ENCODE results near the gene CETN3. TPM values are rescaled to one million over a fixed set of nuclear protein-coding genes. Genes with fewer than 3 reads are reported as not detected.

CETN3 gene
- total and polyA plus RNA-seq, 9 of the 15 experiments (the other 6 are each of a cell fraction or from before 2014, with no cell fraction given) = 43.3 to 113 (median 82.4) TPM

DNA sequence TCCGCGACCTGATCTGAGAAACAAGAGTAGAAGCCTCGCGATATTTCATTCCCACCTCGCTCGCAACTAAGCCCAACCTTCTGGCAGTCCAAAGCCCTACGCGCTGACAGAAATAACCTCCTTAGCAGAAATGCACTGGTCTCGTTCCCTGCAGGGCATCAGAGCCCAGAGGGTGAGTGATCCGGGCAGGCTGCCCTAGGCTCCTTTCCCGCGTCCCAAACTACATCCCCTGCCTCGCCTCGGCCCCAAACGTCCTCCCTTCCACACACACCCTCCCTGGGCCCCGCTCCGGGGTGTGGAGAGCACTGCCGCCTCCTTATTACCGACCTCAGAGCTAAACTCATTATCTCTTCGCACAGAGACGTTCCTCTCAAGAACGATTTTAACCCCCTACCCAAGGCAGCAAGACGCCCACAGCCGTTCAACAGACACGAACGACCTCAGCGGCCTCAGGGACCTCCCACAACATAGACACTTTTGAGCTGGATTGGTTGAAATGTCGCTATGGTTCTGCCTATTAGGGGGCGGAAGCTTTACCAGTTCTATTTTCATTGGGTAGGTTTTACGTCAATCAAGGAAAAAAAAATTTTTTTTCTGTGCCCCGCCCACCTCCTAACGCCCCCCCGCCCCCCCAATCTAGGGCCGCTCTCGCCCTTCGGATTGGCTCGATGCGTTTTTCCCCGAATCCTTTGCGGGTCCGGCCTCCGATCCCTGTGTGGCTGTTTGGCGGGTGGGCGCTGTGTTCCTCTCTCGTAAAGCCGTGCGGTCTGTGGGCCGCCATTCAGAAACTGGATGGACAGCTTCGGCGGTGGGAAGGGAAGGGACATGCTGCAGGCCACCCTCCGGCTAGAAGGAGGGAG, at the start of gene CETN3 (continued):
- TF ChIP-seq KLF1 (tag; IDR thresholded peaks at IDR 0.05) (no peak), PPARD (CRISPR knock-in tag; IDR thresholded peaks at IDR 0.05) (no peak), ZNF76 (CRISPR knock-in tag; IDR thresholded peaks at IDR 0.05; ENCODE audit: borderline replicate concordance) (no peak), MED1 (CRISPR knock-in tag; IDR thresholded peaks at IDR 0.05; ENCODE audit: borderline replicate concordance) (no peak), TBP (optimal IDR thresholded peaks at IDR 0.05; ENCODE audit: low read depth, low read length) (peak; percentile 97), U2AF2 (optimal IDR thresholded peaks at IDR 0.05; ENCODE audit: low read depth, low read length) (no peak), FOXP1 (CRISPR knock-in tag; IDR thresholded peaks at IDR 0.05) (0 out of 2 replicates have a peak, but pooled peaks have one; percentile 30), ZC3H8 (IDR thresholded peaks at IDR 0.05) (no peak), HNRNPL (IDR thresholded peaks at IDR 0.05; ENCODE audit: low read depth, low read length) (no peak), MCM2 (IDR thresholded peaks at IDR 0.05; ENCODE audit: low read depth) (no peak), ZKSCAN1 (IDR thresholded peaks at IDR 0.05; ENCODE audit: low read depth, low read length) (no peak), ZNF184 (CRISPR knock-in tag; IDR thresholded peaks at IDR 0.05) (no peak), SMAD2 (IDR thresholded peaks at IDR 0.05; ENCODE audit: low read depth, low read length) (no peak)
- TF ChIP-seq, protein P1, sequence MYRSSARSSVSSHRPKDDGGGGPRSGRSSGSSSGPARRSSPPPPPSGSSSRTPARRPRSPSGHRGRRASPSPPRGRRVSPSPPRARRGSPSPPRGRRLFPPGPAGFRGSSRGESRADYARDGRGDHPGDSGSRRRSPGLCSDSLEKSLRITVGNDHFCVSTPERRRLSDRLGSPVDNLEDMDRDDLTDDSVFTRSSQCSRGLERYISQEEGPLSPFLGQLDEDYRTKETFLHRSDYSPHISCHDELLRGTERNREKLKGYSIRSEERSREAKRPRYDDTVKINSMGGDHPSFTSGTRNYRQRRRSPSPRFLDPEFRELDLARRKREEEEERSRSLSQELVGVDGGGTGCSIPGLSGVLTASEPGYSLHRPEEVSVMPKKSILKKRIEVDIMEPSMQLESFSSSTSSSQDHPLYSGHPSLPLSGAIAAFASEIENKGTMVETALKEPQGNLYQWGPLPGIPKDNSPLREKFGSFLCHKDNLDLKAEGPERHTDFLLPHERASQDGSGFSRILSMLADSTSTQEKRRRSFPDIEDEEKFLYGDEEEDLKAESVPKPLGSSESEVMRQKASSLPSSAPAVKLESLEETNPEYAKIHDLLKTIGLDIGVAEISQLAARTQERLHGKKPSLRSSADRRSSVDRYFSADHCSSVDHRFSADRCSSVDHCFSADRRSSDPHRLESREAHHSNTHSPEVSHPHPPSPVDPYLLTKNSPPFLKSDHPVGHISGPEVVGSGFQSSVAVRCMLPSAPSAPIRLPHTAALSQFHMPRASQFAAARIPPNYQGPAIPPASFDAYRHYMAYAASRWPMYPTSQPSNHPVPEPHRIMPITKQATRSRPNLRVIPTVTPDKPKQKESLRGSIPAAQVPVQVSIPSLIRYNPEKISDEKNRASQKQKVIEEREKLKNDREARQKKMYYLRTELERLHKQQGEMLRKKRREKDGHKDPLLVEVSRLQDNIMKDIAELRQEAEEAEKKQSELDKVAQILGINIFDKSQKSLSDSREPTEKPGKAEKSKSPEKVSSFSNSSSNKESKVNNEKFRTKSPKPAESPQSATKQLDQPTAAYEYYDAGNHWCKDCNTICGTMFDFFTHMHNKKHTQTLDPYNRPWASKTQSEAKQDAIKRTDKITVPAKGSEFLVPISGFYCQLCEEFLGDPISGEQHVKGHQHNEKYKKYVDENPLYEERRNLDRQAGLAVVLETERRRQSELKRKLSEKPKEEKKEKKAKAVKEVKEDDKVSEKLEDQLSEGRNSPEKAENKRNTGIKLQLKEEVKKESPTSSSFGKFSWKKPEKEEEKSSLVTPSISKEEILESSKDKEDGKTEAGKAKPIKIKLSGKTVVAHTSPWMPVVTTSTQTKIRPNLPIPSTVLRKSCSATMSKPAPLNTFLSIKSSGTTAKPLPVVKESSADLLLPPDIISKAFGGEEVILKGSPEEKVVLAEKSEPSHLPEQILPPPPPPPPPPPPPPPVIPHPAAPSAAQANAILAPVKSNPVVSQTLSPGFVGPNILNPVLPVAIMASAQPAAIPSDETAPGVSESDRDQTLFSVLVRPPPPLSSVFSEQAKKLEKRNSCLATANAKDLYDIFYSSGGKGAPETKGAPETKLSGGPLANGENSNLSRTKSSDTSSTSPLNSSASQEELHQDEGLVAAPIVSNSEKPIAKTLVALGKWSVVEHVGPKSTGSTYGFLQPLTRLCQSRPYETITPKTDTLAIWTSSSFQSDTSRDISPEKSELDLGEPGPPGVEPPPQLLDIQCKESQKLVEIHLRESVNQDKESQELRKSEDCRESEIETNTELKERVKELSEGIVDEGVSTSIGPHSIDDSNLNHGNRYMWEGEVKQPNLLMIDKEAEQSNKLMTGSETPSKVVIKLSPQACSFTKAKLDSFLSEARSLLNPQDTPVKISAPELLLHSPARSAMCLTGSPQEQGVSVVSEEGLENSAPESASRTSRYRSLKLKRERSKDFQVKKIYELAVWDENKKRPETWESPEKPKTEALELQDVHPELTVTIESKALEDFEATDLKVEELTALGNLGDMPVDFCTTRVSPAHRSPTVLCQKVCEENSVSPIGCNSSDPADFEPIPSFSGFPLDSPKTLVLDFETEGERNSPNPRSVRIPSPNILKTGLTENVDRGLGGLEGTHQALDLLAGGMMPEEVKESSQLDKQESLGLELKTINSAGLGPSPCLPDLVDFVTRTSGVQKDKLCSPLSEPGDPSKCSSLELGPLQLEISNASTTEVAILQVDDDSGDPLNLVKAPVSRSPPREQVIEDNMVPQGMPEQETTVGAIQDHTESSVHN (IDR thresholded peaks at IDR 0.05; ENCODE audit: borderline replicate concordance in 1 of 2, low read depth in 1 of 2) = no peak
- TF ChIP-seq, protein P2, sequence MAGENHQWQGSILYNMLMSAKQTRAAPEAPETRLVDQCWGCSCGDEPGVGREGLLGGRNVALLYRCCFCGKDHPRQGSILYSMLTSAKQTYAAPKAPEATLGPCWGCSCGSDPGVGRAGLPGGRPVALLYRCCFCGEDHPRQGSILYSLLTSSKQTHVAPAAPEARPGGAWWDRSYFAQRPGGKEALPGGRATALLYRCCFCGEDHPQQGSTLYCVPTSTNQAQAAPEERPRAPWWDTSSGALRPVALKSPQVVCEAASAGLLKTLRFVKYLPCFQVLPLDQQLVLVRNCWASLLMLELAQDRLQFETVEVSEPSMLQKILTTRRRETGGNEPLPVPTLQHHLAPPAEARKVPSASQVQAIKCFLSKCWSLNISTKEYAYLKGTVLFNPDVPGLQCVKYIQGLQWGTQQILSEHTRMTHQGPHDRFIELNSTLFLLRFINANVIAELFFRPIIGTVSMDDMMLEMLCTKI (IDR thresholded peaks at IDR 0.05; ENCODE audit: partially characterized antibody) = no peak

Data from K562 (cell line).